ENCODE measurements around the gene LRCH4. TPM values are rescaled to one million over a fixed set of nuclear protein-coding genes. Genes with fewer than 3 reads are reported as not detected.
"Not testable (repeated sequence)": the region's sequence is repeated elsewhere in the genome, so short reads cannot be mapped to it uniquely, and the experiment has no call there.

The LRCH4 gene
- total RNA-seq, 1 experiment from 2014 or later: 42.4 TPM

DNA sequence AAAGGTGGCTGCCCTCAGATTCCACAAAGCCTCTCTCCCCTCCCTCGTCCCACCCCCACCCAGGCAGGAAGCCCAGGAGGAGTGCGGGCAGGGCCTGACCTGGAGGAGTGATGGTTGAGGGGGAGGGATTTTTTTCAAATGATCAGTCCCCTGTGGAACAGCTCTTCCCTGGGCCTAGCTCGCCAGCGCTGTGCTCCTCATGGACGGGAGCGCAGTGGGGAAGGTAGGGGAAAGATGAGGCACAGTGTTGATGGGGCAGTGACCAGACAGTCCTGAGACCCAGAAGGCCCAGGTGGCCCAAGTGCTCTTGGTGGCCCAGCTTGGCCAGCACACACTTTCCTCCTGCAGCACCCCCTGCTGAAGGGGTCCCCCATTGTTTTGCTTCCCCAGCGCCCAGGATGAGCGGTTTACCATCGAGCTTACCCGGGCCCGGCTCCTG lies 20.8 kb downstream of the LRCH4 start:
- Histone ChIP-seq H3K4me3 (ENCODE audit: low read depth, low read length, poor library complexity, severe bottlenecking) (no peak overlapping the region), H3K4me1 (ENCODE audit: insufficient read depth, low read length, poor library complexity, severe bottlenecking) (peaks cover 12% of the 10 kb centered on the region), H3K9me3 (ENCODE audit: low read depth, low read length, poor library complexity, severe bottlenecking) (no peaks in the 10 kb centered on the region), H3K36me3 (ENCODE audit: insufficient read depth, low read length, poor library complexity, severe bottlenecking) (no peaks in the 10 kb centered on the region), H3K27me3 (replicated peaks; ENCODE audit: insufficient read depth, low read depth, low read length, poor library complexity) (no peaks in the 10 kb centered on the region), H3K27ac (ENCODE audit: low read depth, low read length, poor library complexity, severe bottlenecking) (no peak overlapping the region)
- no peak for TF ChIP-seq EZH2 (IDR thresholded peaks at IDR 0.05; ENCODE audit: borderline replicate concordance, low read depth, low read length, poor library complexity, severe bottlenecking)
- no peak for DNase-seq (ENCODE audit: low spot score)
- BruUV-seq (replicated peaks): no TSS peak
- POLR2A ChIA-PET (ENCODE audit: low non-redundant PET): no interaction called here
- CTCF ChIA-PET: interaction anchor here (0.6 to 0.9 kb wide), 2 partner anchors 10 to 104 kb away, joined by 8 read pairs; no protein-coding TSS in a partner anchor
- intact Hi-C loops (cut with micrococcal nuclease; ENCODE audit: unreplicated experiment): no loop called here

DNA sequence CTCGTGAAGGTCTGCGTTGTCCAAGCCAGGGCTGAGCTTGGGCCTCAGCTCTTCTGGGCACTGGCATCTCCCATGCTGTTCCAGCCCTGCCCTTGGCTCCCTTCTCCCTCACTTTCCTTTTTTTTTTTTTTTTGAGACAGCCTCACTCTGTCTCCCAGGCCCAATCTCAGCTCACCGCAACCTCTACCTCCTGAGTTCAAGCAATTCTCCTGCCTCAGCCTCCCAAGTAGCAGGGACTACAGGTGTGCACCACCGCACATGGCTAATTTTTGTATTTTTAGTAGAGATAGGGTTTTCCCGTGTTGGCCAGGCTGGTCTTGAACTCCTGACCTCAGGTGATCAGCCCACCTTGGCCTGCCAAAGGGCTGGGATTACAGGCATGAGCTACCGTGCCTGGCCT lies 21.5 kb downstream of the LRCH4 start:
- H3K27ac ChIP-seq (ENCODE audit: low read depth, low read length, poor library complexity, severe bottlenecking); H3K4me1 ChIP-seq (ENCODE audit: insufficient read depth, low read length, poor library complexity, severe bottlenecking); H3K4me3 ChIP-seq (ENCODE audit: low read depth, low read length, poor library complexity, severe bottlenecking); DNase-seq (ENCODE audit: low spot score); H3K36me3 ChIP-seq (ENCODE audit: insufficient read depth, low read length, poor library complexity, severe bottlenecking); BruUV-seq (replicated peaks); H3K9me3 ChIP-seq (ENCODE audit: low read depth, low read length, poor library complexity, severe bottlenecking); POLR2A ChIA-PET (ENCODE audit: low non-redundant PET); H3K27me3 ChIP-seq (replicated peaks; ENCODE audit: insufficient read depth, low read depth, low read length, poor library complexity): not testable (repeated sequence)
- intact Hi-C loops (cut with micrococcal nuclease; ENCODE audit: unreplicated experiment): loop anchor here (5.0 kb wide), 1 partner anchor 128 kb away; the partner anchor contains the start of gene GIGYF1
- CTCF ChIA-PET: interaction anchor here (0.7 to 1.5 kb wide), 5 partner anchors 9 to 181 kb away, joined by 3 to 5 read pairs (median 4); partner anchors contain the start of gene NYAP1

- peak; percentile 95 for TF ChIP-seq CTCF (conservative IDR thresholded peaks at IDR 0.05; ENCODE audit: low read depth, low read length)
- no peak for TF ChIP-seq EZH2 (IDR thresholded peaks at IDR 0.05; ENCODE audit: borderline replicate concordance, low read depth, low read length, poor library complexity, severe bottlenecking)
- Histone ChIP-seq H3K27ac (ENCODE audit: low read depth, low read length, poor library complexity, severe bottlenecking) (no peak overlapping the region), H3K4me3 (ENCODE audit: low read depth, low read length, poor library complexity, severe bottlenecking) (no peak overlapping the region), H3K9me3 (ENCODE audit: low read depth, low read length, poor library complexity, severe bottlenecking) (no peaks in the 10 kb centered on the region), H3K27me3 (replicated peaks; ENCODE audit: insufficient read depth, low read depth, low read length, poor library complexity) (no peaks in the 10 kb centered on the region), H3K36me3 (ENCODE audit: insufficient read depth, low read length, poor library complexity, severe bottlenecking) (no peaks in the 10 kb centered on the region), H3K4me1 (ENCODE audit: insufficient read depth, low read length, poor library complexity, severe bottlenecking) (no peaks in the 10 kb centered on the region)
- no TSS peak for BruUV-seq (replicated peaks)
- POLR2A ChIA-PET (ENCODE audit: low non-redundant PET): no interaction called here
- intact Hi-C loops (cut with micrococcal nuclease; ENCODE audit: unreplicated experiment): loop anchor here (5.0 kb wide), 1 partner anchor 128 kb away; the partner anchor contains the start of gene GIGYF1
- peak; percentile 80 for DNase-seq (ENCODE audit: low spot score)
- CTCF ChIA-PET: interaction anchor here (0.6 to 1.5 kb wide), 6 partner anchors 9 to 182 kb away, joined by 3 to 5 read pairs (median 4); partner anchors contain the start of gene NYAP1
Observed at GRCh38 chr7:100563809-100564400, 22.0 kb downstream of the LRCH4 start.

- Histone ChIP-seq H3K27ac (ENCODE audit: low read depth, low read length, poor library complexity, severe bottlenecking) (no peak overlapping the region), H3K27me3 (replicated peaks; ENCODE audit: insufficient read depth, low read depth, low read length, poor library complexity) (no peaks in the 10 kb centered on the region), H3K4me1 (ENCODE audit: insufficient read depth, low read length, poor library complexity, severe bottlenecking) (no peaks in the 10 kb centered on the region), H3K4me3 (ENCODE audit: low read depth, low read length, poor library complexity, severe bottlenecking) (no peak overlapping the region), H3K9me3 (ENCODE audit: low read depth, low read length, poor library complexity, severe bottlenecking) (no peaks in the 10 kb centered on the region), H3K36me3 (ENCODE audit: insufficient read depth, low read length, poor library complexity, severe bottlenecking) (no peaks in the 10 kb centered on the region)
- intact Hi-C loops (cut with micrococcal nuclease; ENCODE audit: unreplicated experiment): loop anchor here (5.0 kb wide), 1 partner anchor 129 kb away; the partner anchor contains the start of gene GIGYF1
- CTCF ChIA-PET: interaction anchor here (0.6 to 1.5 kb wide), 2 partner anchors 51 to 97 kb away, joined by 3 to 4 read pairs; no protein-coding TSS in a partner anchor
- POLR2A ChIA-PET (ENCODE audit: low non-redundant PET): no interaction called here
- no peak for DNase-seq (ENCODE audit: low spot score)
- no TSS peak for BruUV-seq (replicated peaks)
- TF ChIP-seq EZH2 (IDR thresholded peaks at IDR 0.05; ENCODE audit: borderline replicate concordance, low read depth, low read length, poor library complexity, severe bottlenecking) (no peak), CTCF (conservative IDR thresholded peaks at IDR 0.05; ENCODE audit: low read depth, low read length) (no peak)
Observed at GRCh38 chr7:100563100-100563564, 22.8 kb downstream of the LRCH4 start.

Data from A673 (cell line).